HG03575 (cell line): ENCODE measurements around the gene DAPL1.

Experiments used
- ATAC-seq: cut with Tn5 transposase; IDR thresholded peaks from one replicate; pipeline ENCODE4 v1.9.1; 2021; ENCODE audit not compliant: unreplicated experiment, insufficient number of reproducible peaks, low FRiP score; ENCODE audit errors: extremely low read depth

DAPL1 gene

GRCh38 chr2:158775273-158776027, 19.7 kb upstream of the DAPL1 start:
- ATAC-seq, result no peak

- ATAC-seq, result no peak
Measured at GRCh38 chr2:158776231-158776630, 18.9 kb upstream of the DAPL1 start.

GRCh38 chr2:158777077-158777476, 18.0 kb upstream of the DAPL1 start:
- ATAC-seq, result no peak

GRCh38 chr2:158778243-158778642, 16.9 kb upstream of the DAPL1 start:
- ATAC-seq, result no peak

- ATAC-seq, result no peak
Measured at GRCh38 chr2:158779621-158780020, 15.5 kb upstream of the DAPL1 start.

- ATAC-seq, result no peak
Measured at GRCh38 chr2:158781353-158781961, 13.7 kb upstream of the DAPL1 start.

GRCh38 chr2:158782136-158782535, 13.0 kb upstream of the DAPL1 start:
- no peak for ATAC-seq

GRCh38 chr2:158782616-158783015, 12.5 kb upstream of the DAPL1 start:
- ATAC-seq, result no peak

GRCh38 chr2:158783923-158784322, 11.2 kb upstream of the DAPL1 start:
- no peak for ATAC-seq

GRCh38 chr2:158786897-158787296, 8.2 kb upstream of the DAPL1 start:
- ATAC-seq, result no peak

- no peak for ATAC-seq
Measured at GRCh38 chr2:158788951-158789350, 6.2 kb upstream of the DAPL1 start.

- no peak for ATAC-seq
Measured at GRCh38 chr2:158796652-158797051, 1.5 kb downstream of the DAPL1 start.

GRCh38 chr2:158797963-158798700, 3.0 kb downstream of the DAPL1 start:
- no peak for ATAC-seq

- ATAC-seq, result no peak
Measured at GRCh38 chr2:158799181-158799580, 4.1 kb downstream of the DAPL1 start.

GRCh38 chr2:158803506-158803905, 8.4 kb downstream of the DAPL1 start:
- ATAC-seq, result no peak

- ATAC-seq, result no peak
Measured at GRCh38 chr2:158805255-158805654, 10.1 kb downstream of the DAPL1 start.

- no peak for ATAC-seq
Measured at GRCh38 chr2:158805936-158806335, 10.8 kb downstream of the DAPL1 start.

- no peak for ATAC-seq
Measured at GRCh38 chr2:158806941-158807340, 11.8 kb downstream of the DAPL1 start.

GRCh38 chr2:158808426-158808825, 13.3 kb downstream of the DAPL1 start:
- ATAC-seq, result no peak

GRCh38 chr2:158809816-158810215, 14.7 kb downstream of the DAPL1 start:
- ATAC-seq, result no peak
